ENCODE results near the gene CACNA1H.

- TF ChIP-seq POLR2A (IDR thresholded peaks at IDR 0.05) (no peak), EP300 (IDR thresholded peaks at IDR 0.05) (no peak)
- TF ChIP-seq, protein P1, sequence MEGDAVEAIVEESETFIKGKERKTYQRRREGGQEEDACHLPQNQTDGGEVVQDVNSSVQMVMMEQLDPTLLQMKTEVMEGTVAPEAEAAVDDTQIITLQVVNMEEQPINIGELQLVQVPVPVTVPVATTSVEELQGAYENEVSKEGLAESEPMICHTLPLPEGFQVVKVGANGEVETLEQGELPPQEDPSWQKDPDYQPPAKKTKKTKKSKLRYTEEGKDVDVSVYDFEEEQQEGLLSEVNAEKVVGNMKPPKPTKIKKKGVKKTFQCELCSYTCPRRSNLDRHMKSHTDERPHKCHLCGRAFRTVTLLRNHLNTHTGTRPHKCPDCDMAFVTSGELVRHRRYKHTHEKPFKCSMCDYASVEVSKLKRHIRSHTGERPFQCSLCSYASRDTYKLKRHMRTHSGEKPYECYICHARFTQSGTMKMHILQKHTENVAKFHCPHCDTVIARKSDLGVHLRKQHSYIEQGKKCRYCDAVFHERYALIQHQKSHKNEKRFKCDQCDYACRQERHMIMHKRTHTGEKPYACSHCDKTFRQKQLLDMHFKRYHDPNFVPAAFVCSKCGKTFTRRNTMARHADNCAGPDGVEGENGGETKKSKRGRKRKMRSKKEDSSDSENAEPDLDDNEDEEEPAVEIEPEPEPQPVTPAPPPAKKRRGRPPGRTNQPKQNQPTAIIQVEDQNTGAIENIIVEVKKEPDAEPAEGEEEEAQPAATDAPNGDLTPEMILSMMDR (IDR thresholded peaks at IDR 0.05), result no peak
Observed at GRCh38 chr16:1180549-1181403, 27.9 kb downstream of the CACNA1H start.
